Measurements from ENCODE around the gene KIAA0040. TPM values are rescaled to one million over a fixed set of nuclear protein-coding genes. Genes with fewer than 3 reads are reported as not detected.

The KIAA0040 gene
- total and polyA plus RNA-seq, 10 of the 15 experiments (the other 5 are each of a cell fraction or from before 2014, with no cell fraction given): 7.6 to 47.7 (median 23.5) TPM

DNA sequence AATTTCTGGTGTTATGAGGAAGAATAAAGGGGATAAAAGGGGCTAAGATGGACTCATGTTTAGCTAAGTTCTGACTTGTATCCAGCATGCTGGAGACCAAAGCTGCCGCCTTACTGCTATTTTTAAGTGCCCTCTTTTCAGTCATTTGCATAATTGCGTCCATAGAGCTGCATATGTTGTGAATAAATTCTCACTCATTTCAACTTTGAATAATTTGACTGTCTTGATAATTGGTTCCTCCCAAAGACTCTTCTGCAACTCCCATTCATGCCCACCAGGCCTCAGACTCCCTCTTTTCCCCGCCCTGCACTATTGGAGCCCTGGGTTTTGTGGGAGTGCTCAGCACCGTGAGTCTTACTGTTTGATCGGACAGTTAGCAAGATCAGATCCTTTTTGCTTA is 45.0 kb downstream of the KIAA0040 start:
- BruUV-seq (replicated peaks): no TSS peak
- Histone ChIP-seq H2AFZ (ENCODE audit: control insufficient read depth, low read depth, low read length) (no peak overlapping the region), H3K27me3 (replicated peaks in 1 of 2; ENCODE audit: control insufficient read depth in 2 of 2, insufficient read depth in 2 of 2, low read length in 1 of 2) (peaks cover 0 to 2% of the 10 kb centered on the region in 2 experiments; a peak in 2 of 4 replicates), H3K9ac (ENCODE audit: control insufficient read depth, insufficient read depth, low read length) (no peak overlapping the region), H3K9me3 (replicated peaks; ENCODE audit: control insufficient read depth, insufficient read depth, low read length) (no peaks in the 10 kb centered on the region; the same call in 1 of the 3 replicates), H3K79me2 (ENCODE audit: control insufficient read depth, insufficient read depth, low read length) (no peaks in the 10 kb centered on the region), H3K4me3 (no peak overlapping the region), H3K27ac (ENCODE audit: control insufficient read depth, insufficient read depth) (no peak overlapping the region), H4K20me1 (ENCODE audit: control insufficient read depth, insufficient read depth) (no peaks in the 10 kb centered on the region), H3K4me1 (ENCODE audit: control insufficient read depth, insufficient read depth, low read length) (peaks cover 7% of the 10 kb centered on the region), H3K4me2 (ENCODE audit: control insufficient read depth, insufficient read depth) (no peak overlapping the region), H3K36me3 (ENCODE audit: control insufficient read depth in 2 of 2, insufficient read depth in 2 of 2, low read length in 1 of 2) (no peaks in the 10 kb centered on the region)
- CTCF ChIA-PET: interaction anchor here (1.1 to 13.1 kb wide), 13 partner anchors 15 to 289 kb away, joined by 3 to 482 read pairs (median 38); partner anchors contain the start of gene MRPS14
- intact Hi-C loops (cut with micrococcal nuclease; ENCODE audit: unreplicated experiment): no loop called here
- ATAC-seq (no peak), DNase-seq (ENCODE audit: low read depth, low spot score) (no peak), FAIRE-seq (no peak)
- in situ Hi-C loops (cut with MboI): no loop called here
- WGBS (ENCODE audit: insufficient coverage, insufficient replicate concordance, low lambda C conversion rate, missing lambda C conversion rate): 66% methylated on average over 5 of the region's 5 CpGs
- RAD21 ChIA-PET (ENCODE audit: unreplicated experiment): interaction anchor here (2.0 to 9.9 kb wide), 3 partner anchors 23 to 172 kb away, joined by 19 to 191 read pairs (median 27); no protein-coding TSS in a partner anchor
- SMC1A ChIA-PET (ENCODE audit: uncharacterized antibody, unreplicated experiment): interaction anchor here (0.6 to 8.9 kb wide), 4 partner anchors 11 to 172 kb away, joined by 3 to 208 read pairs (median 15); no protein-coding TSS in a partner anchor
- POLR2A ChIA-PET: interaction anchor here (1.5 kb wide), 1 partner anchor 16 kb away, joined by 3 read pairs; no protein-coding TSS in a partner anchor
- TF ChIP-seq KDM1A (IDR thresholded peaks at IDR 0.05; ENCODE audit: borderline replicate concordance): no peak
- no peak for TF ChIP-seq MYB (IDR thresholded peaks at IDR 0.05; ENCODE audit: borderline replicate concordance, low read depth, low read length)
- no peak for TF ChIP-seq FOXK2 (IDR thresholded peaks at IDR 0.05)
- no peak for TF ChIP-seq SREBF1 (IDR thresholded peaks at IDR 0.05; ENCODE audit: low read length)
- no peak for TF ChIP-seq YBX1 (IDR thresholded peaks at IDR 0.05)

DNA sequence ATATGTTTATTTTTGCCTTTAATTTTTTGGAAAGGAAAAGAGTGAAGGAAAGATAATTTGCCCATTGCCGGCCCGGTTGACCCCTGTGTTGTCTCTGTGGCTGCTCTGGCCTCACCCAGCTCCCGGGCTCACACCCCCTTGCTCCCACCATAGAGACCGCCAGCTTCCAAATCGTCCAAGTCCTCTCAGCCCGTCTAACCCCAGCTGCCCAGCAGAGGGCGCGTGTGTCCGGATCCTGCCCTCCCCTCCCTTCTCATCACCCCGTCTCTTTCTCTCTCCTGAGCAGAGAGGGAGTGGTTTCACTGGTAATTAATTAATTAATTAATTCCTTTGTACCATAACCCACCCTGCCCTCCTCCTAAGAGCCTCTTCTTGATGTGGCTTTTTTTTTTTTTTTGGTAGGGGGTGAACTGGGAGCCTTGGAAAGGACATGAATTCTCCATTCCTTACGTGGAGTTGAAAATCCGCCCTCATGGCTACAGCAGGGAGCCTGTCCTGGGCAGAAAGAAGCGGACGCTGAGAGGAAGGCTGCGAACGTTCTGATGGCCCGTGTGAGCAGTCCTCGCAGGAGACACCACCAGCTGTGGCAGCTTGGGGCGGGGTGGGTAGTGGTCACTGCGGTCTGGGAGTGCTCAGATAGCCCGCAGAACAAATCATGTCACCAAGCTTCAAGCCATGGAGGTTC is 45.9 kb downstream of the KIAA0040 start:
- peaks cover 0 to 2% of the 10 kb centered on the region in 2 experiments; a peak in 2 of 4 replicates for H3K27me3 ChIP-seq (replicated peaks in 1 of 2; ENCODE audit: control insufficient read depth in 2 of 2, insufficient read depth in 2 of 2, low read length in 1 of 2)
- DNase-seq (ENCODE audit: low read depth, low spot score) (no peak), ATAC-seq (peak; percentile 80), FAIRE-seq (no peak)
- no peak overlapping the region for H3K27ac ChIP-seq (ENCODE audit: control insufficient read depth, insufficient read depth)
- no peaks in the 10 kb centered on the region for H3K79me2 ChIP-seq (ENCODE audit: control insufficient read depth, insufficient read depth, low read length)
- 31% methylated on average over 21 of the region's 21 CpGs for WGBS (ENCODE audit: insufficient coverage, insufficient replicate concordance, low lambda C conversion rate, missing lambda C conversion rate)
- no peak overlapping the region for H3K4me2 ChIP-seq (ENCODE audit: control insufficient read depth, insufficient read depth)
- no peaks in the 10 kb centered on the region for H4K20me1 ChIP-seq (ENCODE audit: control insufficient read depth, insufficient read depth)
- ChIA-PET RAD21 (ENCODE audit: unreplicated experiment) (interaction anchor here (0.7 to 9.9 kb wide), 17 partner anchors 8 to 1377 kb away, joined by 3 to 191 read pairs (median 3); partner anchors contain the start of genes CACYBP and MRPS14), CTCF (interaction anchor here (0.5 to 13.1 kb wide), 52 partner anchors 8 to 1404 kb away, joined by 3 to 482 read pairs (median 4); partner anchors contain the start of genes MRPS14 and RC3H1), SMC1A (ENCODE audit: uncharacterized antibody, unreplicated experiment) (interaction anchor here (0.6 to 8.9 kb wide), 21 partner anchors 8 to 600 kb away, joined by 3 to 208 read pairs (median 4); no protein-coding TSS in a partner anchor), POLR2A (interaction anchor here (1.2 to 1.5 kb wide), 2 partner anchors 15 to 117 kb away, joined by 3 to 4 read pairs; no protein-coding TSS in a partner anchor)
- H3K36me3 ChIP-seq (ENCODE audit: control insufficient read depth in 2 of 2, insufficient read depth in 2 of 2, low read length in 1 of 2): no peaks in the 10 kb centered on the region
- intact Hi-C loops (cut with micrococcal nuclease; ENCODE audit: unreplicated experiment): loop anchor here (1.0 kb wide), 1 partner anchor 117 kb away; no protein-coding TSS in a partner anchor
- H3K9ac ChIP-seq (ENCODE audit: control insufficient read depth, insufficient read depth, low read length): no peak overlapping the region
- no peak overlapping the region for H2AFZ ChIP-seq (ENCODE audit: control insufficient read depth, low read depth, low read length)
- H3K4me1 ChIP-seq (ENCODE audit: control insufficient read depth, insufficient read depth, low read length): peaks cover 11% of the 10 kb centered on the region
- BruUV-seq (replicated peaks): no TSS peak
- no peaks in the 10 kb centered on the region; the same call in 1 of the 3 replicates for H3K9me3 ChIP-seq (replicated peaks; ENCODE audit: control insufficient read depth, insufficient read depth, low read length)
- H3K4me3 ChIP-seq: no peak overlapping the region
- in situ Hi-C loops (cut with MboI): no loop called here
- TF ChIP-seq YY1 (IDR thresholded peaks at IDR 0.05; ENCODE audit: low read depth, low read length): peak; percentile 66
- TF ChIP-seq POU2F2 (IDR thresholded peaks at IDR 0.05; ENCODE audit: borderline replicate concordance, low read depth, low read length): 0 out of 3 replicates have a peak, but pooled peaks have one; percentile 23
- TF ChIP-seq SMARCA5 (IDR thresholded peaks at IDR 0.05): peak; percentile 45; the same call in 1 of the 2 replicates
- TF ChIP-seq SMC3 (IDR thresholded peaks at IDR 0.05; ENCODE audit: borderline replicate concordance, low read length): peak; percentile 76
- TF ChIP-seq, protein P1, sequence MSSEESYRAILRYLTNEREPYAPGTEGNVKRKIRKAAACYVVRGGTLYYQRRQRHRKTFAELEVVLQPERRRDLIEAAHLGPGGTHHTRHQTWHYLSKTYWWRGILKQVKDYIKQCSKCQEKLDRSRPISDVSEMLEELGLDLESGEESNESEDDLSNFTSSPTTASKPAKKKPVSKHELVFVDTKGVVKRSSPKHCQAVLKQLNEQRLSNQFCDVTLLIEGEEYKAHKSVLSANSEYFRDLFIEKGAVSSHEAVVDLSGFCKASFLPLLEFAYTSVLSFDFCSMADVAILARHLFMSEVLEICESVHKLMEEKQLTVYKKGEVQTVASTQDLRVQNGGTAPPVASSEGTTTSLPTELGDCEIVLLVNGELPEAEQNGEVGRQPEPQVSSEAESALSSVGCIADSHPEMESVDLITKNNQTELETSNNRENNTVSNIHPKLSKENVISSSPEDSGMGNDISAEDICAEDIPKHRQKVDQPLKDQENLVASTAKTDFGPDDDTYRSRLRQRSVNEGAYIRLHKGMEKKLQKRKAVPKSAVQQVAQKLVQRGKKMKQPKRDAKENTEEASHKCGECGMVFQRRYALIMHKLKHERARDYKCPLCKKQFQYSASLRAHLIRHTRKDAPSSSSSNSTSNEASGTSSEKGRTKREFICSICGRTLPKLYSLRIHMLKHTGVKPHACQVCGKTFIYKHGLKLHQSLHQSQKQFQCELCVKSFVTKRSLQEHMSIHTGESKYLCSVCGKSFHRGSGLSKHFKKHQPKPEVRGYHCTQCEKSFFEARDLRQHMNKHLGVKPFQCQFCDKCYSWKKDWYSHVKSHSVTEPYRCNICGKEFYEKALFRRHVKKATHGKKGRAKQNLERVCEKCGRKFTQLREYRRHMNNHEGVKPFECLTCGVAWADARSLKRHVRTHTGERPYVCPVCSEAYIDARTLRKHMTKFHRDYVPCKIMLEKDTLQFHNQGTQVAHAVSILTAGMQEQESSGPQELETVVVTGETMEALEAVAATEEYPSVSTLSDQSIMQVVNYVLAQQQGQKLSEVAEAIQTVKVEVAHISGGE (CRISPR knock-in tag; IDR thresholded peaks at IDR 0.05): no peak
- TF ChIP-seq RUNX3 (IDR thresholded peaks at IDR 0.05; ENCODE audit: low read length): peak; percentile 45; the same call in 1 of the 2 replicates
